Kasumi-1 (cell line): ENCODE results near the gene STAT5A.
"Not testable (repeated sequence)": the region's sequence is repeated elsewhere in the genome, so short reads cannot be mapped to it uniquely, and the experiment has no call there.

ENCODE experiments used
- DNase-seq, 2 experiments: peaks; one replicate each; lab custom pipeline; 2025; lab: John Stamatoyannopoulos, UW

Gene STAT5A

DNA sequence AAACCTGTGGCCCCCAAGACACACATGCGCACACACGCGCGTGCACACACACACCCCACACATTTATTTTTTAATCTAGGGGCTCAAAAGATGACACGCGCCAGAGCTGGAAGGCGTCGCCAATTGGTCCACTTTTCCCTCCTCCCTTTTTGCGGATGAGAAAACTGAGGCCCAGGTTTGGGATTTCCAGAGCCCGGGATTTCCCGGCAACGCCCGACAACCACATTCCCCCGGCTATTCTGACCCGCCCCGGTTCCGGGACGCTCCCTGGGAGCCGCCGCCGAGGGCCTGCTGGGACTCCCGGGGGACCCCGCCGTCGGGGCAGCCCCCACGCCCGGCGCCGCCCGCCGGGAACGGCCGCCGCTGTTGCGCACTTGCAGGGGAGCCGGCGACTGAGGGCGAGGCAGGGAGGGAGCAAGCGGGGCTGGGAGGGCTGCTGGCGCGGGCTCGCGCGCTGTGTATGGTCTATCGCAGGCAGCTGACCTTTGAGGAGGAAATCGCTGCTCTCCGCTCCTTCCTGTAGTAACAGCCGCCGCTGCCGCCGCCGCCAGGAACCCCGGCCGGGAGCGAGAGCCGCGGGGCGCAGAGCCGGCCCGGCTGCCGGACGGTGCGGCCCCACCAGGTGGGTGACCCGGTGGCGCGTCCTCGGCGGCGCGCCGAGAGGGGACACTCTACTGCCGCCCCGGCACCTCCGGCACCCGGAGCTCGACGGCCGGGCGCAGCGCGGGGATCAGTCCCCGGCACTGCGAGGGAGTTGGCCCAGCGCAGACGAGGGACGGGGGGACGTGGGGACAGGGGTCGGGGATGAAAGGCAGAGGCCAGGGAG, at the start of gene STAT5A:
Gene STAT5A, plus strand, starts transcription at position 522 of the 826 bp plus-strand sequence. CDS start 914 bp downstream, outside the sequence.
- DNase-seq = peak; percentile 67 to 73

- not testable (repeated sequence) for DNase-seq
Measured at GRCh38 chr17:42239576-42239975, 48.7 kb upstream of the STAT5A start.

- no peak for DNase-seq
Measured at GRCh38 chr17:42240201-42240600, 48.1 kb upstream of the STAT5A start.

DNA sequence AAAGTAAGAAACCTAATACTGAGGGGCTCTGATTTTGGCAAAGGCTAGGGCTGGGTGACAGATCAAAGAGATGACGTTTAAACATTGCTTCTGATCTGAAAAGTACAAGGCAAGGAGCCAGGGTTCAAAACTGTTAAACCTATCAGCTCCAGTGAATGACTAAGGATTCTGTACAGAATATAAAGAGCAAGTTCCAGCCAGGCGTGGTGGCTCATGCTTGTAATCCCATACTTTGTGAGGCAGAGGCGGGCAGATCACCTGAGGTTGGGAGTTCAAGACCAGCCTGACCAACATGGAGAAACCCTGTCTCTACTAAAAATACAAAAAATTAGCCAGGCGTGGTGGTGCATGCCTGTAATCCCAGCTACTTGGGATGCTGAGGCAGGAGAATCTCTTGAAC, 47.4 kb upstream of the STAT5A start:
- not testable (repeated sequence) for DNase-seq

- no peak for DNase-seq
Measured at GRCh38 chr17:42241871-42242270, 46.4 kb upstream of the STAT5A start.

GRCh38 chr17:42243493-42243982, 44.8 kb upstream of the STAT5A start:
- no peak for DNase-seq

DNA sequence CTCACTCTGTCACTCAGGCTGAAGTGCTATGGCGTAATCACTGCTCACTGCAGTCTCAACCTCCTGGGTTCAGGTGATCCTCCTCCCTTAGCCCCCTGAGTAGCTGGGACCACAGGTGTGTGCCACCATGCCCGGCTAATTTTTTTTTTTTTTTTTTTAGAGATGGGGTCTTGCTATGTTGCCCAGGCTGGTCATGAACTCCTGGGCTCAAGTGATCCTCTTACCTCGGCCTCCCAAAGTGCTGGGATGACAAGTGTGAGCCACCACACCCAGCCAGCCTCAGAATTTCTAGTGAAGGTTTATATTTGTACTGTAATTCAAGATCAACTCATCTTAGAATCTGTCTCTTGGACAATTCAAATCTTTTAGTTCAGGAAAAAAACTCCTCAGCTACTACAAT, 44.2 kb upstream of the STAT5A start:
- DNase-seq = not testable (repeated sequence)

GRCh38 chr17:42245183-42245582, 43.1 kb upstream of the STAT5A start:
- not testable (repeated sequence) for DNase-seq

DNA sequence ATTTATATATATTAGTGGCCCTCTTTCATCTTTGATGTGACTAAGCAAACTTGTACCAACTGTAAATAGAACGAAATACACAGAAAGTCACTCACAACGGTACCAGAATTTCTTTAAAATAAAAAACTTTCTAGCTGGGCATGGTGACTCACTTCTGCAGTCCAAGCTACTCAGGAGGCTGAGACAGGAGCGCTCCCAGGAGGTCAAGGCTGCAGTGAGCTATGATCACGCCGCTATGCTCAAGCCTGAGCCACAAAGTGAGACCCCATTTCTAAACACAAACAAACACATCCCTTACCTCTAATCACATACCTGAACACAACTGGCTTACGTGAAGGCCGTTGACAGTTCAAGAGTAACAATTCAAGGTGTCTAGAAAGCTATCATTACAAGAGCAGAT, 41.8 kb upstream of the STAT5A start:
- DNase-seq = no peak

DNA sequence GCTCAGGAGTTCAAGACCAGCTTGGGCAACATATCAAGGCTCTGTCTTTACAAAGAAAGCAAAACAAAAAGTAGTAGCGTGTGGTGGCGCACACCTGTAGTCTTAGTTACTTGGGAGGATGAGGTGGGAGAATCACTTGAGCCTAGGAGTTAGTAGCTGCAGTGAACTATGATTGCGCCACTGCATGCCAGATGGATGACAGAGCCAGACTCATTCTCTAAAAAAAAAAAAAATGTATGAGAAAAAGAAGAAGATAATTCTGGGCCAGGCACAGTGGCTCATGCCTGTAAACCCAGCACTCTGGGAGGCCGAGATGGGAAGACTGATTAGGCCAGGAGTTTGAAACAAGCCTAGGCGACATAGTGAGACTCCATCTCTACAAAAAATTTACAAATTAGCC, 40.6 kb upstream of the STAT5A start:
- no peak for DNase-seq

GRCh38 chr17:42248351-42249179, 39.7 kb upstream of the STAT5A start:
- peak; percentile 98 to 99 for DNase-seq

GRCh38 chr17:42249681-42250446, 38.4 kb upstream of the STAT5A start:
- no peak for DNase-seq

- peak; percentile 20 to 23 for DNase-seq
Measured at GRCh38 chr17:42251115-42251514, 37.2 kb upstream of the STAT5A start.

GRCh38 chr17:42252597-42253550, 35.4 kb upstream of the STAT5A start:
- DNase-seq = no peak

GRCh38 chr17:42253578-42253977, 34.7 kb upstream of the STAT5A start:
- no peak for DNase-seq

- DNase-seq = no peak
Measured at GRCh38 chr17:42255445-42255844, 32.9 kb upstream of the STAT5A start.

GRCh38 chr17:42260318-42260717, 28.0 kb upstream of the STAT5A start:
- DNase-seq = no peak

GRCh38 chr17:42264366-42264765, 23.9 kb upstream of the STAT5A start:
- not testable (repeated sequence) for DNase-seq

GRCh38 chr17:42266462-42266861, 21.8 kb upstream of the STAT5A start:
- no peak for DNase-seq

GRCh38 chr17:42266918-42267766, 21.2 kb upstream of the STAT5A start:
- DNase-seq = no peak
